T-helper 1 cell (primary cell): ENCODE data around the gene OTX1.
"Not testable (repeated sequence)": the region's sequence is repeated elsewhere in the genome, so short reads cannot be mapped to it uniquely, and the experiment has no call there.

ENCODE experiments used
- DNase-seq, 5 donors: peaks; one replicate each; pipeline ENCODE4 v3.0.0-alpha.2; 2012 to 2020
- total RNA-seq, 4 donors: gene quantifications; one replicate each; lab custom pipeline; 2026; lab: John Stamatoyannopoulos, UW

The OTX1 gene
- 0 to 0.24 (median 0) reads per million in 4 donors for total RNA-seq

DNA sequence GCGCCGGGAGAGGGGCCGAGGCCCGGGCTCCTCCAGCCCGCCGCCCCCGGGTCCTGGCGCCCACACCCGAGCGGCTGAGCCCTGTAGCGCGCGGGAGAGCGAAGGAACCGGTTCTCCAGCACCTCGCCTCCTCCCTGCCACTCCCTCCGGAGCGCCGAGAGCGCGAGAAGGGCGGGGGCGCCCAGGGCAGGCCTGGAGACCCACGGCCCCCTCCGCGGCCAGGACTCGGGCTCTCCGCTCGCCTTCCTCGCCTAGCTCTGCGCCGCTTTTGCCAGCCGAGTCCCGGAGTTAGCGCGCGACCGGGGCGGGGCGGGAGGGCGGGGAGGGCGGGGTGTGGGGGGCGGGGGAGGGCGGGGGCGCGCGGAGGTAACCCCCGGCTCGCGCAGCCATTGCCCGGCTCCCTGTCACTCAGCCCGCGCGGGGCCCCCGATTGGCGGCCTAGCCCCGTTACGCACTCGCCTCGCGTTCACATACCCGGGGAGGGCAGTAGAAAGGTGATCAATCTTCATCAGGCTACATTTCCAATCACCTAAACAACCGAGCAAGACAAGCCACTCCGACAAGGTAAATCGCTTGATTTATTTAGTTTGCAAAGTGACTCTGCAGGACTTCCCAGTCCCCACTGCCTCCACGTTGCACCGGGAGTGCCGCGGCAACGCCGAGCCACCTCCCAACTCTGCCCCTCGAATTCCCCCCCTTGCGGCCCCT is at the start of gene OTX1:
Gene OTX1 (plus strand): TSS at position 497 of the 708 bp plus-strand sequence. CDS start 2,161 bp downstream, outside the sequence.
- peak in 1 of 5 donors; percentile 71 for DNase-seq

DNA sequence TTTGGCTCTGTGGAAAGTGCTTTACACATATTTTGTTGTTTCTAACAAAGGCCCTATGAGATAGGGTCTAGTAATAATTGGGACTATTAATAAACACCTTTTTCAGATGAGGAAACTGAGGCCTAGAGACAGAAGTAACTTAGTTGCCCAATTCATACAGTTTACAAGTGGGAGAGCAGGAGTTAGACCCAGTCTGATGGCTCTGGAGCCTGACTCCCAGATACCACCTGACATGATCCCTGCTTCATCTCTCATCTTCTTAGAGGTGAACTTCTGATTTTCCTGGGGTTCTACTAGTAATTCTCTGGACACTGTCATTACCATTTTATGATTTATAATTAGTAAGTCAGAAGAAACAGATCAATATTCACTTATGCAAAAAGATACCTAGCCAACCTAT is 49.1 kb upstream of the OTX1 start:
- no peak for DNase-seq

DNA sequence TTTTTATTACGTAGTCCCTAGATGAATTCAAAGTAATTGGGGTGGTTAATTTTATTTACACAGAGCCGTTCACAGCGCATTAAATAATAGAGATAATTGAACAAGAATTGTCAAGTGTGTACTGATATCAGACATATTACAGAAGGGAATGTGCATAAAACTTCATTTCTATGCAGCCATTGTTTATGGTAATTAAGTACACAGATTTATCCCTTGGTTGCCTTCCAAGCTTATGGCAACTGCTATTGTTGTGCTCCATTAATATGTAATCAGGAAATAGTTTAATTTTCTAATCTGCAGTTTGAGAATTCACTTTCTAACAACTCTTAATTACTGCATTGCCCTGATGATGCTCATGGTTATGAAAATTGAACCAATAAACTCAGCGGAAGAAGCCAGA is 47.3 kb upstream of the OTX1 start:
- no peak for DNase-seq

DNA sequence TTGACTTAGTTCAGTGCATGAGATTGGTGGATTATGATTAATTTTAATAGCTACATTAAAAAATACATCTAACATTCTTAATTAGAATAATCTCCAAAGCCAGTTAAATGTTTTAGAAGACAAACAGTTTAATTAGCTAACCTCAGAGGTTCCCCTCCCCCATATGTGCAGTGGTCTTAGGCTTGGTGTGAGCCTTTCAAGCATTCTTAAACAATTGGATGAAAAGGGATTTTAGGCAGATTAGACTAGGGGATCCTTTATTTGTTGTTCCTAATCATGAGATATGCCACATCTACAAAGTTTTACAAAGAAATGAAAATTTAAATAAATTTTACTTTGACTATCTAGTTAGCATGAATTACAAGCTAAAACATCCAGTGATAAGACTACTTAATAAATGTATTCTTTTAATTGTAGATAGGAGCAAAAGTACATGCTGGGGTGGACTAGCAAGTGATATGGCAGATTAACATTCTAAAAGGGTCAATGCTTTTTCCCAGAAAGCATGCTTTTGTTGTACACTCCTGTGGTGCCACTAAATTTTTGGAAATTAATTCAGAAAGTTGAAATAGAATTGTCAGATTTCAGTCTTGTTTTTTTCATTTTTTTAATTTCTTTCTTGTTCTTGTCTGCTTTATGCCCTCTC is 42.7 kb upstream of the OTX1 start:
- DNase-seq: no peak

DNA sequence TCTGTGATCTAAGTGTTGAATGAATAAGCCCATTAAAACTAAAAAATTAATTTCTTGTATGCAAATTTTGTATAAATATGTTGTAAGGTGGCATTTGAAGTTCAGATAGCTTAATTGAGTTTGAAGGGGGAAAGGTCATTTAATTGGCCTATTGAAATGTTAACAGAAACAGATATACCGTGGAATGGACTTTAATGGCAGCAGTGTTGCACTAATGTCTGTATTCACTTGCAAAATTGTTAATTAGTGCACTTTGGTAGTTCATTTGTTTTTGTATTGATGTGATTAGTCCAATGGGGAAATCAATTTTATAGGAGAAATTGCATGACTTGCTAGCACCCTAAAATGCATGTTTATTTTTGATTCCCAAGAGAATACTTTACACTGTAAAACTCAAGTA is 41.8 kb upstream of the OTX1 start:
- no peak for DNase-seq

DNA sequence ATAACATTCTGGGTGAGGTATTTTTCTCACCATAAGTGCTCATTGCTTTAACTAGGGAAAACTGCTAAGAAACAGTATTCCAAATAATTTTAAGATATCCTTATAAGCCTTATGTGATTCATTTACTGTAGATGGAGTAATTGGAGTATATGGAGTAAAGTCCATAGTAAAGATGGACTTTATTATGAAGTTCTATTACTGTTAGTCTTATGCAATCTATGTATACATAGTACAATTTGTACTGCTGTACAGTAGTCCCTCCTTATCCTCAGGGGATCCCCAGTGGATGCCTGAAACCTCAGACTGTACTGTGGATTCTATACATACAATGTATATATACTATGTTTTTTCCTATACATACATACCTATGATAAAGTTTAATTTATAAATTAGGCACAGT is 41.1 kb upstream of the OTX1 start:
- DNase-seq: no peak

DNA sequence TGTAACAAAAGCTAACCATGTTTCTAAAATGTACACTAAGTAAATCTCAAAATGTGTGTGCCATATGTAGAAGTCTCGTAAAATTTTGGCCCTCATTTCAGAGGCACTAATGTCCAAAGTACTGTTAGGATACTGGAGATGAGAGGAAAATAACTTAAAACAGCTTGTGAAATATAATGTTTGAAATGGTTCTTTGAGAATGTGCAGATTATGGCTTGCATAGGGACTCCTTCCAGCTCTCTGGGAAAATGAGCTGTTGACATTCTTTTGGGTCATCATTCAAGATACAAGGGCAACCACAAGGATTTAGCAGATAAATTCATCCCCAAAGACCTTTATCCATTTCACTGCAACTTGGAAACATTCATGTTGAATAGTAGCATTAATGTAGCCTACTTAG is 38.1 kb upstream of the OTX1 start:
- DNase-seq: no peak

DNA sequence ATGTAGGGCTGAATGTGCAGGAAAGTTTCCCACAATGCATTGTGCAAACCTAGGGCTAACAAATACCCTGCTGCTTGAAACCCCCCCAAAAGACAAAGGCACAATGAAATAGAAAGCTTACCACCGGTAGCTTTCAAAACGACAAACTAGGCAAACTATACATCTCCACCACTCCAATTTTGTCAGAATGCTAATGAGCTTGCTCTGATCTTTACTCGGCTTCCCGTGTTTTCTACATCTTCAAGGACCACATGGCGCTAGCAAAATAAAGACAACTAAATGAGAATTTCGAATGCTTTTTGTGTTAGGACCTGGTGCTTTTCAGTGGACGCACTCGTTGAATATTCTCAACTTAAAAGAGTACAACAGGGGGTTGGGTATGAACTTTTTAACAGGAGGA is 37.2 kb upstream of the OTX1 start:
- no peak for DNase-seq

DNA sequence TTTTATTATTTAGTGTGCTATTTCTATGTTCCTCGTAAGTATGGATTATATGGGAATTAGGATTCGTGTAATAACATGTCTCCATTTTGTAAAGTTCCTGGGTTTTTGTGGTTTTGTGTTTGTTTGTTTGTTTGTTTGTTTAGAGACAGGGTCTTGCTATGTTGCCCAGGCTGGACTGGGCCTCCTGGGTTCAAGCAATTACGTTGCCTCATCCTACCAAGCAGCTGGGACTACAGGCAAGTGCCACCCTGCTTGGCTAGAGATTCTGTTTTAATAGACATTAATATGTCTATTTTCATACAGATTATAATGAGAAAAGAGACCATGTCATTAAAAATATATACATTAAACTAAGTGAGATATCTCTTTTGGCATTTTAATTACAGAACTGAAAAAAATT is 35.2 kb upstream of the OTX1 start:
- no peak for DNase-seq

DNA sequence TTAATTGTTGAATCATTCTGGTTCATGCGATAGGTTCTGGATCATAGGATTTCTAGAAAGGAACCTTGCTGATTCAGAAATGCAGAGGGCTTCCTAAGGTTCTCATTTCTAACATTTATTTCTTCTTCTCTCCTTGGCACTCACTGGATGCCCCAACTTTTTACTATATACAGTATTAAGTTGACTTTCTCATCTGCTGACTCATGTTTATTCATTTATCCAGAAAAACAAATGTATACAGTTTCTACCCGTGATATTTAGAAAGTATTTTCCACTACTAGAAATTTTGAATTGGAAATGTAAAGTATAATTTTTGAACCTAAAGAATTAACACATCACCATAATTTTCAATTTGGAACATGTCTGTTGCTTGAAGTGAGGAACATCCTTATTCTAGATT is 32.2 kb upstream of the OTX1 start:
- no peak for DNase-seq

DNA sequence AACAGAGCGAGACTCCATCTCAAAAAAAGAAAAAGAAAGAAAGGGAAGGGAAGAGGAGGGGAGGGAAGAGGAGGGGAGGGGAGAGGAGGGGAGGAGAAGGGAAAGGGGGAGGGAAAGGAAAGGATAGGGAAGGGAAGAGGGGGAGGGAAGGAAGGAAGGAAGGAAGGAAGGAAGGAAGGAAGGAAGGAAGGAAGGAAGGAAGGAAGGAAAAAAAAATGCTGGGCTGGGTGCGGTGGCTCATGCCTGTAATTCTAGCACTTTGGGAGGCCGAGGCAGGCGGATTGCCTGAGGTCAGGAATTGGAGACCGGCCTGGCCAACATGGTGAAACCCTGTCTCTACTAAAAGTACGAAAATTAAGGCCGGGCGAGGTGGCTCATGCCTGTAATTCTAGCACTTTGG is 30.9 kb upstream of the OTX1 start:
- DNase-seq: not testable (repeated sequence)

DNA sequence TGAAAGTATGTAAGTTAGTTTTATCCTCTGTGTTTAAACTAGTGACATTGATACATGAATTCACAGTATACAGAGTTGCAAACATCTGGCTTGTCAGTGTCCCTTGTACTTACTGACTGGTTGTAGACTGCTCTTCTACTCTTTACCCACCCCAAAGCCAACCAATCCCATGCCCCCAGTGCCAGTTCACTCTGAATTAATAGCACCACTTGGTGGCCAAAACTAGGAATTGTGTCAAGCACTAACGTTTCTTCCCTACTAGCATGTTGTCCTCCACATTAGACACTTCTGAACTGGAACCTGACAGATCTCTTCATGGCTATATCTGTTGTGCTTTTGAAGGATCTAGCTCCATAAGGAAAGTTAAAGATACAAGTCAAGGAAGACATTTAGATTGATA is 27.2 kb upstream of the OTX1 start:
- peak in 1 of 5 donors; percentile 2 for DNase-seq

DNA sequence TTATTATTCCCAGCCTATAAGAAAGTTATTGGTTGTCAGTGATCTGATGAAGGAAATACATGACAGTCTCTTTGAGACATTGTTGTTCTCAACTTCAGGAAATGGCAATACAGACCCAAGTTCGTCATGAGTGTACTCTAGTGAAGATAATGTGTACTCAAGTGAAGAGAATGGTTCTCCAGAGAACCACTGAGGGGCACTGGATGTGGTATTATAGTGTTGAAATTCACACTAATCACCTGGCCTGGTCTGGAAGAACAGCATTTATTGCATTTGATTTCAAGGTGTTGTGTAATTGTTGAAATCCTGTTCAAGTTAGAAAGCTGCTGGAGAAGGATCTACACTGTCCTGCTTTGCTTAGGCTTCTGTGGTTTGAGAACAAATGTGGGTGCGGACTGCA is 23.4 kb upstream of the OTX1 start:
- DNase-seq: no peak

DNA sequence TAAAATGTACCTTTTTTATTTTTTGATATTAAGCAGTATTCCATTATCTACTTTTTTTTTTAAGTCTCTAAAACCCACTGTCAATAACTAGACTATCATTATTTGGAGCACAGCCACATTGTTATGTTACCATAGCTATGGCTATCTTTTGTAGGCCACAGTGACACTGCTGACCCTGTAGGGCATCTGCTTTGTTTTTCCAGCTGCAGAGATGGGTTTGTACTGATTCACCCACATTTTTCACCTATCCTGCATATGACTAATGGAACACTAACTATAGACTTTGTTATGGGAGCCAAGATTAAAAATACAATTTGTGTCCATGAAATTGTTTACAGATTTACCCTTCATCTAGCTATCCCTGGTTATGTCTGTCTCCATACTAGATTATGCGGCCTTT is 21.6 kb upstream of the OTX1 start:
- DNase-seq: no peak

DNA sequence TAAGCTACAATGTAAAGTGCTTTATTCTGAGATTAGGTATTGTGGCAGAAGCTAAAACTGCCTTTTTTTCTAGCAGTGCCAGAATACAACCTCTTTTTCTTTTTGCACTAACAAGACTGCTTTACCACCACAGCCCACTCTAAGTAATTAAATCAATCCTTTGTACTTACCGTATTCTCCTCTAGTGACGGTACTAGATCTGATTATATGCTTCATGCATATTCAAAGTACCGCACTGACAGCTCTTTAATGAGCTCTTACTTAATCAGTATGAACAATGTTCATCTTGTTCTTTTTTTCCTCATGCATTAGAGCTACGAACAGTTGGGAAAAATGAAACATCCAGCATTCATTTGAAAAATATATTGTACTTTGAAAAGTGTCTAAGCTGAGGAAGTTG is 16.1 kb upstream of the OTX1 start:
- DNase-seq: no peak

DNA sequence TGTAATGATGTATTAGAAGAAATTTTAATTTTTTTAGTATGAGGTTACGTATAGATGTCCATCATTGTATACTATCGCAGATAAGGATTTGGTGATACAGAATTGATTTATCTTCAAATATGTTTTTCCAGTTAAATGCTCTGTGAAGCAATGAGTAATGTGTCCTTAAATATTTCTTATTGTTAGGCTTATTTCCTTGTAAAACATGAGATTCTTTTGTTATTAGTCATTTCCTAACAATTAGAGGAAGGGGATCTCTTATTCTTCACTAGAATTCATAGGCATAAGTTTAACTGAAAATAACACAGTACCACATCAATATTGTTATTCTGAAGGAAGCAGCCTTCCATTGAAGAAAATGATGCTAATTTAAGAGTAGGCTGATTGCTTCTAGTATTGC is 15.5 kb upstream of the OTX1 start:
- no peak for DNase-seq

DNA sequence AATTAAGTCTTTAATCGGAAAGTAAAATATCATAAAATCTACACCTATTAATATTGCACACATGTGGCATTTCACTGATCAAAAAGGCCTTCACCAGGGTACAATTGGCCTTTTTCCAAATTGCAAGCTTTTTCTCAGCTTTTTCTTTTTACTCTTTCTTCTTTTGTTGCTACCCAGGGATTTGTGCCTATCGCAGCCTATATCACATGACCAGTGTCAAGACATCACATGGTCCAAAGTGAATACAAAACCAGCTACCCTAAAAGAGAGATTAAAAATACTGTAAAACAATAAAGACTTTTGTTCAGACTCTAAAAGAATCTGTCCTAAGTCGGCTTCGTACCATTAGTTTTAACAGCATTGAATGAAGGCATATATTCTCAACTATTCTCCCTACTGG is 15.0 kb upstream of the OTX1 start:
- DNase-seq: no peak

DNA sequence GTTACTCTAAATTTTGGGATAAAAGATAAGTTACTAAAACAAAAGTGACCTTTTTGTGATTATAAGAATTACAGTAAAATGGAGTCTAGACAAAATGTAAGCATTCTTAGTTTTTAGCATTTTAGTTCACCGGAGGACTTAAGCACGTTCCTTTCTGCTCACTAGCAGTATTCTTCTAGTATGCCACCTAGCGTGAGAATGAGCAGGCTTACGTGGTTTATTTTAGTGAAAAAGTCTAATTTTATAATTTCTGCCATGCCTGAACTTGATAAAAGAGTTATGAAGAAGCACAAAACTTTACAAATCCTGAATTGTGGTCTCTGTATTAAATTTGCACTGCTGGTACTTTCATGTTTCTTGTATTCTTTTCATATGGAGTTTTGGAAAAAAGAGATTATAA is 12.6 kb upstream of the OTX1 start:
- DNase-seq: no peak

DNA sequence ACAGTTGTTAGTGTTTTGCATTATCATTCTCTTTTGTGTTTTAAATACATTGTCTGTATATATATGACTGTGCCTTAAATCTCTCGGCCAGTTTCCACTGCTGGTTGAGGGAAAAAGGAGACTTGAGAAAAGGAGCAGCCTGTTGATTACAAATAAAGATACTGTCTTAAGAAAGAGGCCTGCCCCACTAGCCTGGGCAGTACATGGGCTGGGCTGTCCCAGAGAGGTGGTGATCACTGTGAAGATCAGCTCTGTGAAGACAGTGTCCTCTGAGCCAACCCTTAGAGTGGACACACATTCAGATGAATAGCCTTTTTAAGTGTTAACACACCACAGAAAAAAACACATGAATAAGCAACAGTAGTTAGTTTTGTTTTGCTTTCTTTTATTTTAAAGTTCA is 10.0 kb upstream of the OTX1 start:
- DNase-seq: no peak

DNA sequence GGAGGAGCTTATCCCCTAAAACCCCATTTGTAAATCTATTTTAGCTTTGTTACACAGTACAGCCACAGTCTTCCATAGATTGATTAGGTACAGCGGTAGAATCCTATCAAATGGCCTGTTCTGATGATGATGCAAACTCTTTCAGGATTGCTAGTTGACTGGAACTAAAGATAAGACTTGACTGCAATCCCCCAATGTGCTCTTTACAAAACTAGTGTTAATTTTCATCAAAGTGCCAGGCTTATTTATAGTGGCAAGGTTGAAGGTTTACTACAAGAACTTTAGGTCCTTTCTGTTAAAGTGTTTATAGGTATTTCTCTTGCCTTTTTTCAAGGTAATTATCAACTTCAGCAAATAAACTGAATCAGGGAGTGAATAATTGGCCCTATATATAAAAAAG is 9.0 kb upstream of the OTX1 start:
- no peak for DNase-seq

DNA sequence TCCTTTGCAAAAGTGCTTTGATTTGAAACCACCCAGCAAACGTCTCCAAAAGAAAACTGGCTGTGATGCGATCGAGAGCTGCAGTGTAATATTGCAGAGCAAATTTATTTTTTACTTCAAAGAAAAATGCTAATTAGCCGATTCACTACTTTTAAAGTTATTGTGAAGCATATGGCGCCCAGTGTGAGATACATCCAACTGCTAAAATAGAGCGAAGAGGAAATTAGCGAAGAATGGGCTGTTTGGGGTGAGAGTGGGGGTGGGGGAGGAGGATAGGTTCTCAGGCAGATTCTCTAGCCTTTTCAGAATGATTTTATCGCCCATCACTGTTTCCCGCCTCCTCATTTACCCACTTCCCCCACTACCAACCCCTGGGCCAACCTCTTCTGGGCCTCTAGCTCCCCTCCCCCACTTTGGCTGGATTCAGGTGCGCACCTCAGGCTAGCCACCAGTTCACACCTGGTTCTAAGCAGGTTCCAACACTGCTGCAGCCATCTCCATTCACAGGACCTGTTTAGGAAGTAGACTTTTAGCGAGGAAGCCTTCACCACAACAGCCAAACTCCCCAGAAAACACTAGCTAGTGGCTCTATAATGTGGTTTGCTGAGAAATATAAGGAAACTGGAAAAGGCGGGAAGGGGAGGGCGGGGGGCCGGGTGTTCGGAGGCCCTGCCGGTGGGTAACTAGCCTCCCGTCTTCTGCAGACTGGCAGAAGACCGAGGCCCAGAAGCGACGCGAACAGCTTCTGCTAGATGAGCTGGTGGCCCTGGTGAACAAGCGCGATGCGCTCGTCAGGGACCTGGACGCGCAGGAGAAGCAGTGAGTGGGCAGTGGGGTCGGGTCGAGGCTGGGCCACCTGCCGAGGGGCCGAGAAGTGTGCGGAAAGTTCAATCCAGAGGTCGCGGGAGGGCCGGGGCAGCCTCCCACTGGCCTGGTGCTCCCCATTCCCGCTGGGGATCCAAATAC is 6.0 kb upstream of the OTX1 start:
- DNase-seq: no peak

DNA sequence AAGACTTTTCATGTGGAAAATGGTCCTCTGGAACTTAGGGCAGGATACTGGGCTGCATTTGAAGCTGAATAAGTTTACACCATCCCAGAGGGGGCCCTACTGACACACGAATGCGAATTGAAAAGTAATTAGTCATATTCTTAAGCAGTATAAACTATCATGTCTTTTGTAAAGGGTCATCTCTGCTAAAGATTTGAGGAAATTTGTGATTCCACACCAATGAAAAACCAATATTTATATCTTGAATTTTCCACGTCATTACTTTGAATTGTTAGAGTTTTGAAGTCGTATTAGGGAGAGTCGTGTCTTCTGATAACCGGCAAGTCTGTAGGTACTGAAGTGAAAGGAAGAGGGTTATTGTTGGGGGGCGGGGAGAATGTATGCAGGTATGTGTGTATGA is 4.1 kb upstream of the OTX1 start:
- no peak for DNase-seq

DNA sequence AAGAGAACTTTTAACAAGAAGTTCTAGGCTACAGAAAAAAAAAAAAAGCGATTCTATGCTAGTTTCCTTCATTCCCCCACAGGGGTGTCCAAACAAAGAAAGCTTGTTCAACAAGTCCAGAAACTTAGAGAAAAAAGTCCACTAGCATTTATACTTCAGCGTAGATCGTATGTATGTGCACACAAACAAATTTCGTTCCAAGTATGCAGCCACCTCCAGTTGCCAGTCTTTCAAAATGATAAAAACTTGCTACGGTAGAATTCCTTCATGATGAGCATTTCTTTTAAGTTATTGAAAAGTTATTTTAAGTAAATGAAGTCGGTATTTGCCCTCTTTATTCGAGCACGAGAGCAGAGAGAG is 3.7 kb upstream of the OTX1 start:
- DNase-seq: no peak
